Activated T-helper 17 cell treated with anti-CD3 and anti-CD28 coated beads, Interleukin-2, amount 50 U/mL, for 72 hours (primary cell): Measurements from ENCODE around the gene PSMD3. TPM values are rescaled to one million over a fixed set of nuclear protein-coding genes. Genes with fewer than 3 reads are reported as not detected.

Experiments
- ATAC-seq: fragments of 150-1000 bp; cut with Tn5 transposase; replicated peaks from 2 replicates; pipeline ENCODE4 v1.10.0; 2021; ENCODE audit warnings: mild to moderate bottlenecking, moderate library complexity
- H3K27ac Mint-ChIP-seq: one replicate; pipeline ENCODE4 v1.8.0; 2022; ENCODE audit warnings: mixed read lengths
- H3K27me3 Mint-ChIP-seq: one replicate; pipeline ENCODE4 v1.8.0; 2022; ENCODE audit warnings: mixed read lengths
- H3K36me3 Mint-ChIP-seq: one replicate; pipeline ENCODE4 v1.8.0; 2022; ENCODE audit warnings: low read depth, mild to moderate bottlenecking, mixed read lengths
- H3K4me1 Mint-ChIP-seq: one replicate; pipeline ENCODE4 v1.8.0; 2022; ENCODE audit warnings: mixed read lengths
- H3K4me3 Mint-ChIP-seq: one replicate; pipeline ENCODE4 v1.8.0; 2022; ENCODE audit warnings: mild to moderate bottlenecking, mixed read lengths
- H3K9me3 Mint-ChIP-seq: one replicate; pipeline ENCODE4 v1.8.0; 2022; ENCODE audit warnings: mixed read lengths
- total RNA-seq, 2 donors: library from RNA; stranded (reverse); gene quantifications; one replicate each; pipeline ENCODE4 v1.2.3, GENCODE V29; 2022

PSMD3 gene
- total RNA-seq, 2 donors from 2014 or later, result 97.6 to 159 TPM

GRCh38 chr17:39970157-39970692, 10.4 kb upstream of the PSMD3 start:
- no peak overlapping the region for H3K4me3 Mint-ChIP-seq
- no peak overlapping the region for H3K27ac Mint-ChIP-seq
- no peaks in the 10 kb centered on the region for H3K9me3 Mint-ChIP-seq
- no peak for ATAC-seq
- peaks cover 15% of the 10 kb centered on the region for H3K27me3 Mint-ChIP-seq
- no peaks in the 10 kb centered on the region for H3K36me3 Mint-ChIP-seq
- H3K4me1 Mint-ChIP-seq, result no peaks in the 10 kb centered on the region

GRCh38 chr17:39971076-39971603, 9.5 kb upstream of the PSMD3 start:
- no peak for ATAC-seq
- no peak overlapping the region for H3K4me3 Mint-ChIP-seq
- no peaks in the 10 kb centered on the region for H3K4me1 Mint-ChIP-seq
- H3K27ac Mint-ChIP-seq, result no peak overlapping the region
- H3K9me3 Mint-ChIP-seq, result no peaks in the 10 kb centered on the region
- H3K36me3 Mint-ChIP-seq, result no peaks in the 10 kb centered on the region
- peaks cover 15% of the 10 kb centered on the region for H3K27me3 Mint-ChIP-seq

GRCh38 chr17:39972271-39972670, 8.3 kb upstream of the PSMD3 start:
- peaks cover 15% of the 10 kb centered on the region for H3K27me3 Mint-ChIP-seq
- peak overlapping the region; percentile 7 for H3K4me3 Mint-ChIP-seq
- H3K36me3 Mint-ChIP-seq, result no peaks in the 10 kb centered on the region
- ATAC-seq, result peak; percentile 78
- no peak overlapping the region for H3K27ac Mint-ChIP-seq
- no peaks in the 10 kb centered on the region for H3K4me1 Mint-ChIP-seq
- H3K9me3 Mint-ChIP-seq, result no peaks in the 10 kb centered on the region

- peaks cover 15% of the 10 kb centered on the region for H3K27me3 Mint-ChIP-seq
- H3K27ac Mint-ChIP-seq, result no peak overlapping the region
- H3K9me3 Mint-ChIP-seq, result no peaks in the 10 kb centered on the region
- no peaks in the 10 kb centered on the region for H3K36me3 Mint-ChIP-seq
- ATAC-seq, result no peak
- H3K4me1 Mint-ChIP-seq, result no peaks in the 10 kb centered on the region
- no peak overlapping the region for H3K4me3 Mint-ChIP-seq
Observed at GRCh38 chr17:39973496-39973895, 7.1 kb upstream of the PSMD3 start.

GRCh38 chr17:39974433-39974832, 6.2 kb upstream of the PSMD3 start:
- ATAC-seq, result no peak
- Mint-ChIP-seq H3K4me3 (no peak overlapping the region), H3K27me3 (peaks cover 9% of the 10 kb centered on the region), H3K4me1 (no peaks in the 10 kb centered on the region), H3K27ac (no peak overlapping the region), H3K9me3 (no peaks in the 10 kb centered on the region), H3K36me3 (no peaks in the 10 kb centered on the region)

- Mint-ChIP-seq H3K27me3 (peaks cover 3% of the 10 kb centered on the region), H3K36me3 (peaks cover 3% of the 10 kb centered on the region), H3K27ac (no peak overlapping the region), H3K4me3 (no peak overlapping the region), H3K4me1 (peaks cover 6% of the 10 kb centered on the region), H3K9me3 (no peaks in the 10 kb centered on the region)
- no peak for ATAC-seq
Observed at GRCh38 chr17:39975801-39976200, 4.8 kb upstream of the PSMD3 start.

- Mint-ChIP-seq H3K27ac (no peak overlapping the region), H3K9me3 (no peaks in the 10 kb centered on the region), H3K4me1 (peaks cover 12% of the 10 kb centered on the region), H3K36me3 (peaks cover 33% of the 10 kb centered on the region), H3K27me3 (no peaks in the 10 kb centered on the region), H3K4me3 (peak overlapping the region; percentile 95)
- ATAC-seq, result no peak
Observed at GRCh38 chr17:39979016-39979670, 1.5 kb upstream of the PSMD3 start.

- Mint-ChIP-seq H3K27ac (peak overlapping the region; percentile 94), H3K4me3 (peak overlapping the region; percentile 95), H3K9me3 (no peaks in the 10 kb centered on the region), H3K27me3 (no peaks in the 10 kb centered on the region), H3K4me1 (peaks cover 12% of the 10 kb centered on the region), H3K36me3 (peaks cover 41% of the 10 kb centered on the region)
- peak; percentile 9 for ATAC-seq
Observed at GRCh38 chr17:39979893-39980350, 685 bp upstream of the PSMD3 start.

- peaks cover 55% of the 10 kb centered on the region for H3K36me3 Mint-ChIP-seq
- peak overlapping the region; percentile 94 for H3K27ac Mint-ChIP-seq
- ATAC-seq, result no peak
- no peaks in the 10 kb centered on the region for H3K27me3 Mint-ChIP-seq
- peaks cover 12% of the 10 kb centered on the region for H3K4me1 Mint-ChIP-seq
- H3K4me3 Mint-ChIP-seq, result peak overlapping the region; percentile 95
- H3K9me3 Mint-ChIP-seq, result no peaks in the 10 kb centered on the region
Observed at GRCh38 chr17:39981207-39981741, 667 bp downstream of the PSMD3 start.

- H3K27me3 Mint-ChIP-seq, result no peaks in the 10 kb centered on the region
- peaks cover 12% of the 10 kb centered on the region for H3K4me1 Mint-ChIP-seq
Observed at GRCh38 chr17:39981766-39982375, 1.3 kb downstream of the PSMD3 start.

GRCh38 chr17:39988206-39988810, 7.7 kb downstream of the PSMD3 start:
- Mint-ChIP-seq H3K4me3 (no peak overlapping the region), H3K9me3 (no peaks in the 10 kb centered on the region), H3K27ac (peak overlapping the region; percentile 46), H3K27me3 (no peaks in the 10 kb centered on the region), H3K4me1 (no peaks in the 10 kb centered on the region), H3K36me3 (peaks cover 100% of the 10 kb centered on the region)
- ATAC-seq, result peak; percentile 34

More at GRCh38 chr17:39981766-39982375, 1.3 kb downstream of the PSMD3 start:
- no peak for ATAC-seq
- Mint-ChIP-seq H3K36me3 (peaks cover 61% of the 10 kb centered on the region), H3K4me3 (peak overlapping the region; percentile 95), H3K9me3 (no peaks in the 10 kb centered on the region), H3K27ac (peak overlapping the region; percentile 94)

- no peaks in the 10 kb centered on the region for H3K27me3 Mint-ChIP-seq
- peak overlapping the region; percentile 56 for H3K27ac Mint-ChIP-seq
- no peak for ATAC-seq
Observed at GRCh38 chr17:39994448-39994847, 13.8 kb downstream of the PSMD3 start.

GRCh38 chr17:39995438-39995837, 14.8 kb downstream of the PSMD3 start:
- Mint-ChIP-seq H3K4me1 (peaks cover 8% of the 10 kb centered on the region), H3K27me3 (no peaks in the 10 kb centered on the region), H3K9me3 (no peaks in the 10 kb centered on the region), H3K36me3 (peaks cover 82% of the 10 kb centered on the region), H3K27ac (no peak overlapping the region), H3K4me3 (no peak overlapping the region)
- ATAC-seq, result no peak

More at GRCh38 chr17:39994448-39994847, 13.8 kb downstream of the PSMD3 start:
- Mint-ChIP-seq H3K9me3 (no peaks in the 10 kb centered on the region), H3K4me3 (no peak overlapping the region), H3K4me1 (peaks cover 8% of the 10 kb centered on the region), H3K36me3 (peaks cover 92% of the 10 kb centered on the region)

- Mint-ChIP-seq H3K36me3 (peaks cover 75% of the 10 kb centered on the region), H3K27me3 (no peaks in the 10 kb centered on the region), H3K4me3 (no peak overlapping the region), H3K27ac (no peak overlapping the region), H3K4me1 (peaks cover 8% of the 10 kb centered on the region), H3K9me3 (no peaks in the 10 kb centered on the region)
- no peak for ATAC-seq
Observed at GRCh38 chr17:39996162-39996561, 15.6 kb downstream of the PSMD3 start.
